Heart left ventricle (tissue), 16 donors: ENCODE results near the gene TPRA1. TPM values are rescaled to one million over a fixed set of nuclear protein-coding genes. Genes with fewer than 3 reads are reported as not detected.

ENCODE experiments used
- ATAC-seq, 4 donors: fragments of 200-7000 bp; cut with Tn5 transposase; one replicate each; pipeline ENCODE4 v1.9.1; 2020 to 2022; ENCODE audit warnings: moderate library complexity in 4 of 4, mild to moderate bottlenecking in 3 of 4, moderate number of reproducible peaks in 1 of 4
- DNase-seq, 5 donors: peaks; one replicate each; pipeline ENCODE4 v3.0.0-alpha.2; 2020
- H3K27ac ChIP-seq, 12 donors: fragments of 200-600 bp; sonication (generic) in 4 of 12; one replicate each; pipeline versions ENCODE4 v1.5.0 to v1.8.0; 2016 to 2022; ENCODE audit warnings: mild to moderate bottlenecking in 2 of 12
- H3K27me3 ChIP-seq, 9 donors: fragments of 200-600 bp; sonication (generic) in 2 of 9; one replicate each; pipeline versions ENCODE4 v1.5.1 to v1.8.0; 2016 to 2022; ENCODE audit warnings: mild to moderate bottlenecking in 3 of 9
- H3K36me3 ChIP-seq, 9 donors: fragments of 200-600 bp; sonication (generic) in 2 of 9; one replicate each; pipeline versions ENCODE4 v1.5.0 to v1.8.0; 2018 to 2022; ENCODE audit warnings: mild to moderate bottlenecking in 2 of 9
- H3K4me1 ChIP-seq, 12 donors: fragments of 200-600 bp; sonication (generic) in 4 of 12; one replicate each; pipeline versions ENCODE4 v1.5.0 to v1.8.0; 2016 to 2022; ENCODE audit warnings: mild to moderate bottlenecking in 3 of 12
- H3K4me3 ChIP-seq, 12 donors: fragments of 200-600 bp; sonication (generic) in 4 of 12; one replicate each; pipeline versions ENCODE4 v1.5.0 to v1.8.0; 2017 to 2022; ENCODE audit warnings: mild to moderate bottlenecking in 9 of 12, moderate library complexity in 4 of 12
- H3K9me3 ChIP-seq, 12 donors: fragments of 200-600 bp; sonication (generic) in 4 of 12; one replicate each; pipeline versions ENCODE4 v1.5.0 to v1.8.0; 2016 to 2022; ENCODE audit warnings: mild to moderate bottlenecking in 1 of 12
- CTCF ChIP-seq, 12 donors: fragments of 200-600 bp; sonication (generic) in 4 of 12; IDR thresholded peaks; one replicate each; pipeline versions ENCODE4 v1.5.0 to v1.8.0; 2018 to 2022; ENCODE audit warnings: antibody characterized with exemption in 12 of 12, mild to moderate bottlenecking in 5 of 12
- POLR2A ChIP-seq, 2 donors: fragments of 450-650 bp; IDR thresholded peaks; one replicate each; pipeline ENCODE4 v1.6.1; 2017; ENCODE audit warnings: antibody characterized with exemption in 2 of 2, mild to moderate bottlenecking in 2 of 2, moderate library complexity in 2 of 2
- WGBS, 4 donors: extraction: QIAGEN DNeasy Blood & Tissue Kit in 2 of 4; methylation state at CpG; one replicate each; pipeline versions ENCODE4 v1.1.5 to v1.1.7; 2013 to 2018; 5-methylcytosine and 5-hydroxymethylcytosine counted together
- intact Hi-C, 10 donors: fragments of 100-400 bp; cut with DNase I; formaldehyde crosslinking; loops; one replicate each; pipeline versions ENCODE4 v1.11.1 to v1.14.2; 2022
- polyA plus RNA-seq, 2 donors: library from polyadenylated mRNA; stranded (reverse); fragments of 200-250 nt; gene quantifications; one replicate each; pipeline ENCODE4 v1.2.3, GENCODE V29; 2013
- total RNA-seq, 9 donors: library from RNA; depleted of rRNA in 2 of 9; stranded (reverse); fragments of >200 nt in 2 of 9; fragmentation: NEBNext Ultra II Directional in 3 of 9; extraction: Animal tissue kit (Norgen Biotek cat#: 25700) in 3 of 9; gene quantifications; one replicate each; pipeline versions ENCODE4 v1.1.0 to v1.2.4, GENCODE V29; 2016 to 2023
- donor health status: ischemic (EF 13 %, LVEDD 7.1; RV severe dilation, severe dysfunction).
- donor health status: healthy with polysubstance abuse.
- donor health status: DM: no; HTN: yes; CAD: no.
- donor health status: DM: no; HTN: no; CAD: no.
- donor health status: ischemic (EF 25% LVEDD 6.9; RV normal size, moderate dysfunction).
- donor health status: ischemic (EF 25% LVEDD 5.7; RV mildly dilated, moderate dysfunction).
- donor health status: healthy.
- donor health status: DM: yes; HTN: yes; CAD: no.
- donor health status: ischemic (EF 35%, LVEDD 5.7; RV mildly dilated, moderate dysfunction).
- donor health status: nonischemic (EF 11% LVEDD 7.7; RV severe dilation, severe dysfunction).
- donor health status: DM: yes; HTN: yes; CAD: no.
- donor health status: PGD.
- donor health status: ischemic (EF 29% LVEDD 5.4; RV normal size, mild dysfunction).
- donor health status: nonischemic (EF 23%, LVEDD 6.1; RV moderate dilation, normal function).

Gene TPRA1
- total and polyA plus RNA-seq, 11 donors = 13.4 to 29.0 (median 20.4) TPM

- H3K27me3 ChIP-seq = no peaks in the 10 kb centered on the region
- no peaks in the 10 kb centered on the region for H3K9me3 ChIP-seq
- no peak overlapping the region for H3K27ac ChIP-seq
- no peak for DNase-seq
- H3K4me3 ChIP-seq = no peak overlapping the region
- no peaks in the 10 kb centered on the region for H3K36me3 ChIP-seq
- intact Hi-C loops = no loop called here
- no peak for ATAC-seq
- TF ChIP-seq POLR2A (IDR thresholded peaks at IDR 0.05) (no peak), CTCF (IDR thresholded peaks at IDR 0.05) (no peak)
- no peaks in the 10 kb centered on the region for H3K4me1 ChIP-seq
Measured at GRCh38 chr3:127637971-127638370, 47.4 kb upstream of the TPRA1 start.

- Histone ChIP-seq H3K27ac (no peak overlapping the region), H3K27me3 (peaks cover 0 to 1% (median 0%) of the 10 kb centered on the region in 9 donors), H3K36me3 (no peaks in the 10 kb centered on the region), H3K4me3 (no peak overlapping the region), H3K9me3 (no peaks in the 10 kb centered on the region), H3K4me1 (no peaks in the 10 kb centered on the region)
- ATAC-seq = no peak
- DNase-seq = no peak
- intact Hi-C loops = no loop called here
- WGBS, 4 donors = 74 to 88% (median 76%) methylated on average over 3 of the region's 3 CpGs
- TF ChIP-seq POLR2A (IDR thresholded peaks at IDR 0.05) (no peak), CTCF (IDR thresholded peaks at IDR 0.05) (no peak)
Measured at GRCh38 chr3:127637546-127637945, 47.0 kb upstream of the TPRA1 start.

- no peaks in the 10 kb centered on the region for H3K36me3 ChIP-seq
- TF ChIP-seq POLR2A (IDR thresholded peaks at IDR 0.05) = no peak
- no peak for TF ChIP-seq CTCF (IDR thresholded peaks at IDR 0.05)
- no peak for ATAC-seq
Measured at GRCh38 chr3:127634653-127635052, 44.1 kb upstream of the TPRA1 start.

GRCh38 chr3:127632035-127632820 lies 41.7 kb upstream of the TPRA1 start:
- Histone ChIP-seq H3K27me3 (peaks cover 0 to 19% (median 0%) of the 10 kb centered on the region in 9 donors), H3K36me3 (no peaks in the 10 kb centered on the region), H3K9me3 (no peaks in the 10 kb centered on the region), H3K4me1 (peaks cover 0 to 15% (median 11%) of the 10 kb centered on the region in 12 donors), H3K27ac (no peak overlapping the region), H3K4me3 (no peak overlapping the region)
- intact Hi-C loops = no loop called here
- no peak for ATAC-seq
- TF ChIP-seq CTCF (IDR thresholded peaks at IDR 0.05) = no peak
- no peak for TF ChIP-seq POLR2A (IDR thresholded peaks at IDR 0.05)
- WGBS, 4 donors = 70 to 79% (median 78%) methylated on average over 8 of the region's 8 CpGs
- DNase-seq = no peak

More at GRCh38 chr3:127634653-127635052, 44.1 kb upstream of the TPRA1 start:
- no peak overlapping the region for H3K27ac ChIP-seq
- no peaks in the 10 kb centered on the region for H3K9me3 ChIP-seq
- intact Hi-C loops = no loop called here
- H3K4me3 ChIP-seq = no peak overlapping the region
- H3K4me1 ChIP-seq = peaks cover 0 to 10% (median 8%) of the 10 kb centered on the region in 12 donors
- WGBS, 4 donors = 85 to 93% (median 91%) methylated on average over 12 of the region's 12 CpGs
- H3K27me3 ChIP-seq = peaks cover 0 to 16% (median 0%) of the 10 kb centered on the region in 9 donors
- no peak for DNase-seq
